Upper lobe of right lung (tissue), 1 donor: Measurements from ENCODE around the gene TFF1. TPM values are rescaled to one million over a fixed set of nuclear protein-coding genes. Genes with fewer than 3 reads are reported as not detected.
A peak's percentile ranks its signal among the peaks of the same experiment; 100 is the strongest.

Experiments
- ATAC-seq: fragments of 200-7000 bp; cut with Tn5 transposase; one replicate; pipeline ENCODE4 v1.9.1; 2020; ENCODE audit warnings: mild to moderate bottlenecking, moderate library complexity
- DNase-seq: peaks from one replicate; pipeline ENCODE4 v3.0.0-alpha.2; 2020
- H3K27ac ChIP-seq: fragments of 200-600 bp; one replicate; pipeline ENCODE4 v1.8.0; 2022
- H3K27me3 ChIP-seq: fragments of 200-600 bp; one replicate; pipeline ENCODE4 v1.8.0; 2022; ENCODE audit warnings: mild to moderate bottlenecking
- H3K36me3 ChIP-seq: fragments of 200-600 bp; one replicate; pipeline ENCODE4 v1.8.0; 2022
- H3K4me1 ChIP-seq: fragments of 200-600 bp; one replicate; pipeline ENCODE4 v1.8.0; 2022
- H3K4me3 ChIP-seq: fragments of 200-600 bp; one replicate; pipeline ENCODE4 v1.8.0; 2022; ENCODE audit warnings: mild to moderate bottlenecking
- H3K9me3 ChIP-seq: fragments of 200-600 bp; one replicate; pipeline ENCODE4 v1.8.0; 2022
- intact Hi-C: fragments of 100-400 bp; cut with DNase I; formaldehyde crosslinking; loops from one replicate; pipeline ENCODE4 v1.11.0; 2022
- total RNA-seq: library from RNA; stranded (reverse); fragmentation: NEBNext Ultra II Directional; extraction: Animal tissue kit (Norgen Biotek cat#: 25700); gene quantifications from one replicate; pipeline ENCODE4 v1.2.1, GENCODE V29; 2021
- TF ChIP-seq, protein P1 (sequence below): fragments of 200-600 bp; IDR thresholded peaks from one replicate; pipeline ENCODE4 v1.8.0; 2022; ENCODE audit warnings: antibody characterized with exemption
- donor health status: DM: no; HTN: yes; CAD: no; lungs with severe emphysema.

The TFF1 gene
- total RNA-seq, 1 donor from 2014 or later, result not detected

DNA sequence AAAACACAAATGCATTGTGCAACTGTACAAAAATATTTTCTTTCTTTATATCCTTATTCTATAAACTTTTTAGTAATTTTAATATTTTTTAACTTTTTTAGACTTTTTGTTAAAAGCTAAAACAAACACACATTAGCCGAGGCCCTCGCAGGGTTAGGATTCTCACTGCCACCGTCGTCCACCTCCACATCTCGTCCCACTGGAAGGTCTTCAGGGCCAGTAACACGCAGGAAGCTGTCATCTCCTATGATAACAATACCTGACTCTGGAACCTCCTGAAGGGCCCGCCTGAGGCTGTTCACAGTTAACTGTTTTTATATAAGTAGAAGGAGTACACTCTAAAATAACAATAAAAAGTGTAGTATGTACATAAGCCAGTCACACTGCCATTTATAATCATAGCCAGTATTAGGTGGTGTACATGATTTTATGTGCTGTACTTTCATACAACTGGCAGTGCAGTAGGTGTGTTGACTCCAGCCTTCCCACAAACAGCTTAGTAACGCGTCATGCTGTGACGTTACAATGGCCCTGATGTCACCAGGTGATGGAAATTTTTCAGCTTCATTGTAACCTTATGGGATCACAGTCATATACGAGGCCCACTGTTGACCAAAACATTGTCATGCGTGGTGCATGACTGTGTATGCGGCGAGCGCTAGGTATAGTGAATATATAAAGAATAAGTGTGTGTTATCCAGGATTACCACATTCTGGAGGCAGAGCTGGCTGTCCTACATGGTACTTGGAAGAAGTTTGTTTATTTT lies 24.4 kb downstream of the TFF1 start:
- intact Hi-C loops, result no loop called here
- no peak for ATAC-seq

DNA sequence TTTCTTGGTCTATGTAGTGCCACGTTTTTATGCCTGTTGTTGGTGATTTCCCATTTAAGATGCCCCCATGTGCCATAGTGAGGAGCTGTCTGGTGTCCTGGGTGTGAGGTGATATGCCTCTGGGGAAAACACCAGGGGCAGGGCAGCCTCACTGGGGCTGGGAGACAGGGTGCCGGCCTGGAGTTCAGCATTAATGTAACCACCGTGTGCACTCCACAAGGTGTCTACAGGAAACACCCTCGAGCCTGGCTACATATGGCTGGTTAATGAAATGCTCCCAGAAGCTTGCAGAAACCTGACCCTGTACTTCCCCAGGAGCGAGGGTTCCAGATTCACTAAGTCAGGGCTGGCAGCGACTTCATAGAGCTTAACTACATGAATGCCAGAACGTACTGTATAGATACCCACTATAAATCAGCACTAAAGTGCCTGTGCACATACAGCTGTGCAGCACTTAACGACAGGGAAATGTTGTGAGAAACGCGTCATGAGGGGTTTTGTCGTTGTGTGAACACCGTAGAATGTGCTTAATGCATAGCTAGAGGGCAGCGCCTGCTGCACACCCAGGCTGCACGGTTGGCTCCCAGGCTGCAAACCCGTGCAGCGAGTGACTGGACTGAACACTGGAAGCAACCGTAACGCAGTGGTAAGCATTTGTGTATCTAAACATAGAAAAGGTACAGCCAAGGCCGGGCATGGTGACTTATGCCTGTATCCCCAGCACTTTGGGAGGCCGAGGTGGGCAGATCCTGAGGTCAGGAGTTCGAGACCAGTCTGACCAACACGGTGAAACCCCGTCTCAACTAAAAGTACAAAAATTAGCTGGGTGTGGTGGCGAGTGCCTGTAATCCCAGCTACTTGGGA lies 25.9 kb downstream of the TFF1 start:
- no peak for ATAC-seq
- DNase-seq, result no peak

More for the DNA sequence above, 24.4 kb downstream of the TFF1 start:
- TF ChIP-seq, protein P1, sequence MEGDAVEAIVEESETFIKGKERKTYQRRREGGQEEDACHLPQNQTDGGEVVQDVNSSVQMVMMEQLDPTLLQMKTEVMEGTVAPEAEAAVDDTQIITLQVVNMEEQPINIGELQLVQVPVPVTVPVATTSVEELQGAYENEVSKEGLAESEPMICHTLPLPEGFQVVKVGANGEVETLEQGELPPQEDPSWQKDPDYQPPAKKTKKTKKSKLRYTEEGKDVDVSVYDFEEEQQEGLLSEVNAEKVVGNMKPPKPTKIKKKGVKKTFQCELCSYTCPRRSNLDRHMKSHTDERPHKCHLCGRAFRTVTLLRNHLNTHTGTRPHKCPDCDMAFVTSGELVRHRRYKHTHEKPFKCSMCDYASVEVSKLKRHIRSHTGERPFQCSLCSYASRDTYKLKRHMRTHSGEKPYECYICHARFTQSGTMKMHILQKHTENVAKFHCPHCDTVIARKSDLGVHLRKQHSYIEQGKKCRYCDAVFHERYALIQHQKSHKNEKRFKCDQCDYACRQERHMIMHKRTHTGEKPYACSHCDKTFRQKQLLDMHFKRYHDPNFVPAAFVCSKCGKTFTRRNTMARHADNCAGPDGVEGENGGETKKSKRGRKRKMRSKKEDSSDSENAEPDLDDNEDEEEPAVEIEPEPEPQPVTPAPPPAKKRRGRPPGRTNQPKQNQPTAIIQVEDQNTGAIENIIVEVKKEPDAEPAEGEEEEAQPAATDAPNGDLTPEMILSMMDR, result no peak
- Histone ChIP-seq H3K27ac (no peak overlapping the region), H3K9me3 (no peaks in the 10 kb centered on the region), H3K27me3 (no peaks in the 10 kb centered on the region), H3K36me3 (no peaks in the 10 kb centered on the region), H3K4me1 (peaks cover 11% of the 10 kb centered on the region), H3K4me3 (no peak overlapping the region)
- no peak for DNase-seq

DNA sequence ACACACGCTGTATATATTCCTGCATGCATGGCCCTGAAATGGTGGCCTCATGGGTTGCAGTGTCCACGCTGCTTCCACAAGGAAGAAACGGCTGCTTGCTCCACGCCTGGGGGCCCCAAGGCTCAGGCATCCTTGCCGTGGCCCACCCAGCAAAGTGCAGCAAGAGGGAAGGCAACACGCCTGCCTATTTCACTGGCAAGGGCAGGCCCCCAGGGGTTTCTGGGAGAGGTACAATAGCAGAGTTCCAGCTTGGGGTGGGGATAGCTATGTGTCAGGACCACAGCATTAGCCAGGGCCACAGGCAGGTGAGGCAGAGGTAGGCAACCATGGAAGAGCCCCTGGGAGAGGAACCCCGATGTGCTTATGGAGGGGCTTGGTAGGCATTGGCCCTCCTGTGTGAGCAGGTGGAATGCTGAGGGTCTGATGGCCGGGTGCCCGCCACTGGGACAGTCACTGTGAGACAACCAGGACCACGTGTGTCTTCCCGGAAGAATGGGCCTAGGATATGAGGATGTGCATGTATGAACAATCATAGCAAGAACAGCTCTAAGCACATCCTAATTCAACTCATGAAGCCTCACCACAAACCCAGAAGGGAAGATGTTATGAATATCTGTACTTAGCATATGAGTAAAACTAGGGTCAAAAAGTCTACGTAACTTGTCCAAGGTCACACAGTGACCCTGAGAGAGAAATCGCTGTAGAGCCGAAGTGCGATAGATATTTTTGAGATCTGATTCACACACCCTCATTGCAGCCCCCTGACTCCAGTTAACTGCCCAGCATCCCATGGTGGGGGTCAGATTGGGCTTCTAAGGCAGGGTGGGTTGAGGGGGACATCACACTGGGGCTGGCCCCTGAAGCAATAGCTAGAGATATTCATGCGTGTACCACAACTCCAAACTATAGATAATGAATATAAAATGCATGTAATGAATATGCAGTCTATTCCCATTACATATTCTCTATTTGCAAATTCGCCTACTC lies 27.3 kb downstream of the TFF1 start:
- H3K27ac ChIP-seq, result no peak overlapping the region
- TF ChIP-seq, protein P1, result no peak

More for the DNA sequence above, 25.9 kb downstream of the TFF1 start:
- Histone ChIP-seq H3K9me3 (no peaks in the 10 kb centered on the region), H3K27ac (no peak overlapping the region), H3K27me3 (no peaks in the 10 kb centered on the region), H3K36me3 (no peaks in the 10 kb centered on the region), H3K4me3 (no peak overlapping the region), H3K4me1 (peaks cover 11% of the 10 kb centered on the region)
- intact Hi-C loops, result no loop called here
- TF ChIP-seq, protein P1, result no peak

DNA sequence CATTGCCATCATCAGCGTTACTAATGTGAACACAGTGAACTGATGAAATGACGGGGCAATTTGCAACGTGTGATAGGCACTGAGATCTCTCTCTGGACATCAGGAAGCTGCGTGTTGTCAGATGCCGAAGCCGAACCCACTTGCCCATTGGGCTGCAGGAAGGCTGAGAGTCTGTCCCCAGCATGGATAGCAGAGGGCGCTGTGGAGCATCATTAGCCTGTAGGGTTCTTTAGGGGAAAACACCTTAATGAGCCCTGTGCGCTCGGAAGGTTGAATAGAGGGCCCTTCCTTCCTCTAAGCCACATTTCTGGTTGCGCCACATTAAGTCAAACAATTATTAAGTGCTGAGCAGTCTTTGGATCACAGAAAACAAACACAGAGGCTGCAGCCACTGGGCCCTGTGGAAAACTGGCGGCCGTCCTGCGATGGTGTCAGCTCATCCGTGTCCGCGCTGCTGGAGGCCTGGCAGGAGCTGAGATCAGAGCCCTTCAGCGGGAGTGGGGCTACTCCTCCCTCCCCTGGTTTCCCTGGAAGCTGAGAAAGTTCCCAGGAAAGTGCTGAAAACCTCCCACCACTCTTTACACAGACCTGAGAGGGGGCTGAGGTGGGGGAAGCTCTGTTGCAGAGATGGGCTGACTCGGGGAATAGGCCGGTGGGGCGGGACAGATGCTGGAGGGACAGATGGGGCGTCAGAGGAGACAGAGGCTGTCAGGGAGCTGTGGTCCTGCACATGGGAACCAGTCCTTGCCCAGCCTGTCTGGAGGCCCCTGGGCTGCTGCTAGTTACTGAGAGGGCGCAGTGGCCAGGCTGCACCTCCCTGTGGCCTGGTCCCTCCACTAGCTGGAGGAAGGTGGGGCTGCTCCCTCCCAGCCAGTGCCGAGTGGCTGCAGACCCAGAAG lies 28.3 kb downstream of the TFF1 start:
- peak; percentile 98 for ATAC-seq
- Histone ChIP-seq H3K4me3 (no peak overlapping the region), H3K36me3 (no peaks in the 10 kb centered on the region), H3K4me1 (peaks cover 11% of the 10 kb centered on the region), H3K27ac (no peak overlapping the region), H3K27me3 (no peaks in the 10 kb centered on the region), H3K9me3 (no peaks in the 10 kb centered on the region)
- TF ChIP-seq, protein P1, result peak; percentile 71
- DNase-seq, result peak; percentile 85
- intact Hi-C loops, result no loop called here

More for the DNA sequence above, 27.3 kb downstream of the TFF1 start:
- no peak for DNase-seq
- Histone ChIP-seq H3K9me3 (no peaks in the 10 kb centered on the region), H3K4me3 (no peak overlapping the region), H3K27me3 (no peaks in the 10 kb centered on the region), H3K4me1 (peaks cover 11% of the 10 kb centered on the region), H3K36me3 (no peaks in the 10 kb centered on the region)
- ATAC-seq, result no peak
- intact Hi-C loops, result no loop called here
